Activated T-cell treated with anti-CD3 and anti-CD28 coated beads for 1 hour (primary cell): ENCODE data around the gene NUP54.

Experiments used
- DNase-seq: peaks from one replicate; pipeline ENCODE4 v3.0.0-alpha.2; 2020; ENCODE audit warnings: low read depth

The NUP54 gene

GRCh38 chr4:76144546-76144945, 3.7 kb downstream of the NUP54 start:
- no peak for DNase-seq

- DNase-seq = no peak
These were observed 7.0 kb downstream of the NUP54 start for GRCh38 chr4:76141241-76141640.

GRCh38 chr4:76127754-76128153, 20.4 kb downstream of the NUP54 start:
- DNase-seq = no peak

- no peak for DNase-seq
These were observed 22.4 kb downstream of the NUP54 start for GRCh38 chr4:76125816-76126215.

GRCh38 chr4:76120199-76120598, 28.0 kb downstream of the NUP54 start:
- DNase-seq = no peak

GRCh38 chr4:76117536-76117935, 30.7 kb downstream of the NUP54 start:
- no peak for DNase-seq

GRCh38 chr4:76116821-76117220, 31.4 kb downstream of the NUP54 start:
- DNase-seq = no peak

GRCh38 chr4:76108467-76109181, 39.6 kb downstream of the NUP54 start:
- DNase-seq = no peak

- no peak for DNase-seq
These were observed 41.8 kb downstream of the NUP54 start for GRCh38 chr4:76106442-76106841.

GRCh38 chr4:76105652-76106051, 42.5 kb downstream of the NUP54 start:
- DNase-seq = no peak

GRCh38 chr4:76096076-76096475, 52.1 kb downstream of the NUP54 start:
- no peak for DNase-seq

GRCh38 chr4:76095568-76095967, 52.6 kb downstream of the NUP54 start:
- DNase-seq = no peak

GRCh38 chr4:76091052-76091451, 57.1 kb downstream of the NUP54 start:
- DNase-seq = no peak

GRCh38 chr4:76090241-76090691, 57.9 kb downstream of the NUP54 start:
- DNase-seq = no peak

GRCh38 chr4:76088719-76089118, 59.5 kb downstream of the NUP54 start:
- DNase-seq = no peak

GRCh38 chr4:76087007-76087769, 61.0 kb downstream of the NUP54 start:
- DNase-seq = no peak

GRCh38 chr4:76084542-76084941, 63.7 kb downstream of the NUP54 start:
- no peak for DNase-seq

GRCh38 chr4:76083386-76083988, 64.7 kb downstream of the NUP54 start:
- no peak for DNase-seq

GRCh38 chr4:76078033-76078613, 70.1 kb downstream of the NUP54 start:
- DNase-seq = no peak

GRCh38 chr4:76074993-76075600, 73.1 kb downstream of the NUP54 start:
- DNase-seq = no peak

GRCh38 chr4:76074468-76074867, 73.7 kb downstream of the NUP54 start, which contains the start of gene ART3:
ART3 (plus strand) TSS chr4:76074709; CDS start chr4:76075890, 1,181 bp downstream.
- DNase-seq = no peak

GRCh38 chr4:76072760-76073159, 75.4 kb downstream of the NUP54 start:
- DNase-seq = no peak
